HG03039 (cell line): ENCODE results near the gene PARK7.

Source experiments
- ATAC-seq: cut with Tn5 transposase; IDR thresholded peaks from one replicate; pipeline ENCODE4 v1.9.1; 2021; ENCODE audit warnings: mild to moderate bottlenecking, moderate library complexity; ENCODE audit not compliant: unreplicated experiment

PARK7 gene

DNA sequence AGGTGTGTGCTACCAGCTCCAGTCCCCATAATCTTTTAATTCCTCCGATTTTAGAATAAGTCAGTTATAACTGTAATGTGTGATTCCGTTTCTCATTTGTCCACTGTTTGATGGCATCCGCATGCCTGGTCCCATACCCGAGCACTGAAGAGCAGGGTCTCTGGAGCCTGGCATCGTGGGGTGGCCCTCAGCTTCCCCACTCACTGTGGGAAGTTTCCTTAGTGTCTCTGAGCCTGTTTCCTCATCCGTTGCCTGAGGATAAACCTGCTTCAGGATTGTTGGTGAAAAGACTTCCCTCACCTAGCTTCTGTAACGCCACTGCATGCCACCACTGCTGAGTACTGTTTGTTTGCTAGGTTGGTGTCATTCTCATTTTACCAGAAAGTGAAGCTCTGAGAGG lies 19.5 kb downstream of the PARK7 start:
- no peak for ATAC-seq

DNA sequence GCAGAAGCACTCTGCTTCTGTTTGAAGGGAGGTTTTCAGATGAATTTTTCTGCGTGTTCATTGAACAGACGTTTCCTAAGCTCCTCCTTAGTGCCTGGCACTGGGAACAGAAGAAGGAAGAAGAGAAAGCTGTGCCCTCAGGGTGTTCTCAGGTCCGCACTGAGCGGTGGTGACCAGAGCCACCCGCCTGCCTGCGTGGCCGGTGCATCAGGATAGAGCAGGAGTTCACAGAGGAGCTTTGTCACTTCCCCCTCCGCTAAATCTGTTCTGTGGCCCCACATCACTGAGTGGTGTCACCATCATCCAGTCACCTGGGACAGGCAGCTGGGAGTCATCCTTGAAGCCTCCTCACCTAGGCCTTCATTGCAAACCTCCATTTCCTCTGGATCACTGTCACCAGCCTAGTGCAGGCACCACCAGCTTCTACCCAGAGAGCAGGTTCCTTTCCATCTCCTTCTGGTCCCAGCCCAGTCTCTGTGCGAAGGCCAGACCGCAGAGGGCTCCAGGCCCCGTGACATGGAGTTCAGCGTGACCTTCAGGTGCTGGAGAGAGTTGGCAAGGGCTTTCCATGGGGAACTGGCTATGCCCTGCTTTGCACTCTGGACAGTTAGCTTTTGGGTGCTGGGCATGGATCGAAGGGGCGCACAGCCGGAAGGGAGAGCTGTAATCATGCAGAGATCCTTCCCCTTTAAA lies 21.7 kb downstream of the PARK7 start:
- ATAC-seq, result no peak

DNA sequence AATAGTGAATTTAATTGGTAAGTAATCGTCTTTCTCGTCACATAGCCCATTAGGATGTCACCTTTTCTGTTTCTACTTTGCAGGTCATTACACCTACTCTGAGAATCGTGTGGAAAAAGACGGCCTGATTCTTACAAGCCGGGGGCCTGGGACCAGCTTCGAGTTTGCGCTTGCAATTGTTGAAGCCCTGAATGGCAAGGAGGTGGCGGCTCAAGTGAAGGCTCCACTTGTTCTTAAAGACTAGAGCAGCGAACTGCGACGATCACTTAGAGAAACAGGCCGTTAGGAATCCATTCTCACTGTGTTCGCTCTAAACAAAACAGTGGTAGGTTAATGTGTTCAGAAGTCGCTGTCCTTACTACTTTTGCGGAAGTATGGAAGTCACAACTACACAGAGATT lies 23.3 kb downstream of the PARK7 start:
- ATAC-seq, result no peak

DNA sequence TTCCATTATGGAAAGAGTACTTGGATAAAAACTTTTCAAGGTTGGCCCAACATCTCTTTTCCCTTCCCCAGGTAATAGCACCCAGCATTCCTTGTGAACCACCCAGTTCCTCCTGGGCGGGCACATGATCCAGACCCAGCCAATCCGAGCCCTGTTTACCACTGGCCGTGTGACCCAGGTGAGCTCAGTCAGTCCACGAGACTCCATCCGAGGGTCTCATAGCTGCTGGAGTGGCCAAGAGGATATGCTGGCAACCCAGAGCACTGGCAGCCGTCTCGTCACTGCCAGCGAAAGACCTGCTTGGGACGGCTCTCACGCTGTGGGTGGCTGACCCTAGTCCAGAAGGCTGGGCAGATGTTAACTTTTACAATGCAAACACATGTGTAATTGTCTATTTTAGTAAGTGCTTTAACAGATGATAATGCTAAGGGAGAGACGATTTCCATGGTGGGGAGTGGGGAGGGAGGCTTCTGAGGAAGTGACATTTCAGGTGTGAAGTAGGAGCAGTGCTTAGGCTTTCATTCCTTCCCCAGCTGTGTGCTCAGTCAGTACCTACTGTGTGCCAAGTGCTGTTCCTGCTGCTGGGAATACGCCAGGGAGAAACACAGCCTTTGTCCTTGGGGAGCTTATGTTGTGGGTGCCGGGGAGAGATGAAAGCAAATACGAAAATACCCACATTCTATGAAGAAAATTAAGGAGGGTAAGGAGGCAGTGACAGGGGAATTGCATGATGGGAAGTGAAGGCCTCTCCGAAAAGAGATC lies 24.5 kb downstream of the PARK7 start:
- no peak for ATAC-seq

DNA sequence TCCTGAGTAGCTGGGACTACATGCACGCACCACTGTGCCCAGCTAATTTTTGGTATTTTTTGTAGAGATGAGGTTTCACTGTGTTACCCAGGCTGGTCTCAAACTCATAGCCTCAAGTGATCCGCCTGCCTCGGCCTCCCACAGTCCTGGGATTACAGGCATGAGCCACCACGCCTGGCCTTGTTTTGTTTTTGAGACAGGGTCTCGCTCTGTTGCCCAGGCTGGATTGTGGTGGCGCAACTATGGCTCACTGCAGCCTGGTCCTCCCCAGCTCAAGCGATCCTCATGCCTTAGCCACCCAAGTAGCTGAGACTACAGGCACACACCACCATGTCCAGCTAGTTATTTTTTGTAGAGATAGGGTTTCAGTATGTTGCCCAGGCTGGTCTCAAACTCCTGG lies 26.0 kb downstream of the PARK7 start:
- no peak for ATAC-seq

DNA sequence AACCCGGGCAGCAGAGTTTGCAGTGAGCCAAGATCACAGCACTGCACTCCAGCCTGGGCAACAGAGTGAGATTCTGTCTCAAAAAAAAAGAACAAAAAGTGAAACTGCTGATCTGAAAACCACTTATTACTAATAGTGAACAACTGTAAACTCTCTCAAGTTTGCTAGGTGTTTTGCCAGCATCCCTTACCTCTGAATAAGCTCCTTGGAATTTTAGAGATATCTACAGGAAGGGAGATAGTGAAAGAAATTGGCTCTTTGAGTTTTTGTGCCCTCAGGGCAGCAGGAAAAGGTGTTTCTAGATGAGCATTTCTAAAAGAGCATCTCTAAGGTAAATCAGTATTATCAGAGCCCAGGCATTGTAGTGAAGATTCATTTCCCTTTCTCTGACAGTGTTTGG lies 27.1 kb downstream of the PARK7 start:
- ATAC-seq, result no peak

DNA sequence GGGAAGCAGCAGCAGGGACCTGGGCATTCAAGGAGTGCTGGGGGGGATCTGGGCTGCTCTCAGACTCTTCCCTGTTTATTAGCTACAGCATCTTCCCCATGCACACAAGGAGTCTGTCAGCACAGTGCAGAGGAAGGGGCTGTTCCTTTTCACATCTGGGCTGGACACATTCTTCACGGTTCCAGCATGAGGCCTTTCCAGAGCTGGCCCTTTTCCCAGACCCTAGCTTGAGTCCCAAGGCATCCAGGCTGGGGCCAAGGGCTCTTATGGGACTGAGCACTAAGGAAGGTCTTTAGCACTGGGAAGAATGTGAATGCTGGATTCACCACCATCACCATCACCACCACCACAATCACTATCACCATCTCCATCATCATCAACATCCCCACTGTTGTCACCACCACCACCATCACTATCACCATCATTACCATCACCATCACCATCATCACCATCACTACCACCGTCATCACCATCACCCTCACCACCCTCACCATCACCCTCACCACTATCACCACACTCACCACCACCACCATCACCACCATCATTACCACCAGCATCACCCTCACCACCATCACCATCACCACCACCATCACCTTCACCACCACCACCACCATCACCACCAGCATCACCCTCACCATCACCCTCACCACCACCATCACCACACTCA lies 28.4 kb downstream of the PARK7 start:
- ATAC-seq, result no peak

DNA sequence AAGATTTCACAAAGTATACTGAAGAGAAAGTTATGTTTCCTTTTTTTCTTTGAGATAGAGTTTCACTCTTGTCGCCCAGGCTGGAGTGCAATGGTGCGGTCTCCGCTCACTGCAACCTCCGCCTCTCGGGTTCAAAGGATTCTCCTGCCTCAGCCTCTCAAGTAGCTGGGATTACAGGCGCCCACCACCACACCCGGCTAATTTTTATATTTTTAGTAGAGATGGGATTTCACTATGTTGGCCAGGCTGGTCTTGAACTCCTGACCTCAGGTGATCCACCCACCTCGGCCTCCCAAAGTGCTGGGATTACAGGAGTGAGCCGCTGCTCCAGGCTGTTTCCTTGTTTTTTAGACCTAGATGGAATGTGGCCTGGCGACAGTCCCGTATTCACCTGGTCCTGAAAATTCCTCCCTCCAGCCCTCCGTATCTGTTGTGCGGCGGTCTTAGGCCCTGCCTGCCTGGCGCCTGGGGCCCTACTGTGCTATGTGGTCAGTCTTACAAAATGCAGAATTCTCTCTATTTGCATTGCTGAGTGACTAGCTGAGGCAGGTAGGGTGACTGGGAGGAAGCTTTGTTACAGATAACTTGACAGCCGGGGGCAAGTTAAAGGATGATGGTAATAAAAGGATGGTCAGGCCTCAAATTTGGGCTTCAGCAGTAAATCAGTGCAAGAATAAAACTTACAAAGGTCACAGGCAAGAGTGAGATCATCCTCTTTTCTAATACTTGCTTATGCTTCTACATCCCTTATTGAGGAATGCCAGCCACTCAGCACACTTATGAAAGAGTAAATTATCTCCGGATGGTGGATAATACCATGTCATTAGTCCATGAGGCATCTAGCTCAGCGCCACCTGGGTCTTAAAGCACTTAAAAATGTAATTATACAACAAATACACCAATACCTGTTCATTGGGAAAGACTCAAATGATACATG lies 30.3 kb downstream of the PARK7 start:
- ATAC-seq, result no peak

DNA sequence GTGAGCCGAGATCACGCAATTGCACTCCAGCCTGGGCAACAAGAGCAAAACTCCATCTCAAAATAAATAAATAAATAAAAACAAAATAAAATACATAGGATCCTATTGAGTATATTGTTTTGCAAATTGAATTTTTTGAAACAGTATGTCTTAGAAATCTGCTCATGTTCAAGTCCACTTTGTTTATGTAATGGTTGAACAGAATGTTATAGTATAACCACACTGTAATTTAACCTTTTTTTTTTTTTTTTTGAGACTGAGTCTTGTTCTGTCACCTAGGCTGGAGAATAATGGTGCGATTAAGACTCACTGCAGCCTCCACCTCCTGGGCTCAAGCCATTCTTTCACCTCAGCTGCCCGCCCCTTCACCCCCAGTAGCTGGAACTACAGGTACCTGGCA lies 31.4 kb downstream of the PARK7 start:
- no peak for ATAC-seq

DNA sequence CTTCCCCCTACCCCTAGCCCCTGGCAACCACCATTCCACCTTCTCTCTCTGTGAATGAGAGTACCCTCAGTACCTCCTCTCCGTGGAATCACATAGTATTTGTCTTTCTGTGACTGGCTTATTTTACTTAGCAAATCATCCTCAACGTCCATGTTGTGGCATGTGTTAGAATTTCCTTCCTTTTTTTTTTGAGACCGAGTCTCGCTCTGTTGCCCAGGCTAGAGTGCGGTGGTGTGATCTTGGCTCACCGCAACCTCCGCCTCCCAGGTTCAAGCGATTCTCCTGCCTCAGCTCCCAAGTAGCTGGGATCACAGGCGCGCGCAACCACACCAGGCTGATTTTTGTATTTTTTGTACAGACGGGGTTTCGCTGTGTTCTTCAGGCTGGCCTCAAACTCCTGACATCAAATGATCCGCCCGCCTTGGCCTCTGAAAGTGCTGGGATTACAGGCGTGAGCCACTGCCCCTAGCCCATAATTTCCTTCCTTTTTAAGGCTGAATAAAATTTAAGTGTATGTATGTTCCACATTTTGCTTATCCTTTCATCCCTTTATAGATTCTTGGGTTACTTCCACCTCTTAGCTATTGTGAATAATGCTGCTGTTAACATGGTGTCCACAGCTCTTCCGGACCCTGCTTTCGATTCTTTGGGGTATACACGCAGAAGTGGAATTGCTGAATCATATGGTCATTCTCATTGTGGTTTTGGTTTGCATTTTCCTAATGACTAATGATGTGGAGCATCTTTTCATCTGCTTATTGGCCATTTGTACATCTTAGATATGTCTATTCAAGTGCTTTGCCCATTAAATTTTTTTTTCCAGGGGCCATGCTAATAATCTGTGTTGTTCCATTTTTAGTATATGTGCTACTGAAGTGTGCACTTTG lies 32.3 kb downstream of the PARK7 start:
- no peak for ATAC-seq

DNA sequence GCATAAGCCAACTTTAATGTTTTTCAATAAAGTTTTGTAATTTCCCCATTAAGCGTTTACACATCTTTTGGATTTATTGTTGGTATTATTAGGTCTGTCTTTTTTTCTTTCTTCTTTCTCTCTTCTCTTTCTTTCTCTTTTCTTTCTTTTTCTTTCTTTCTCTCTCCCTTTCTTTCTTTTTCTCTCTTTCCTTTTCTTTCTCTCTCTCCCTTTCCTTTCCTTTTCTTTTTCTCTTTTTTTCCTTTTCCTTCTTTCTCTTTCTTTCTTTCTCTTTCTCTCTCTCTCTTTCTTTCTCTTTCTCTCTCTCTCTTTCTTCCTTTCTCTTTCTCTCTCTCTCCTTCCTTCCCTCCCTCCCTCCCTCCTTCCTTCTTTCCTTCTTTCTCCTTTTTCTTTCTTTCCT lies 33.3 kb downstream of the PARK7 start:
- no peak for ATAC-seq

DNA sequence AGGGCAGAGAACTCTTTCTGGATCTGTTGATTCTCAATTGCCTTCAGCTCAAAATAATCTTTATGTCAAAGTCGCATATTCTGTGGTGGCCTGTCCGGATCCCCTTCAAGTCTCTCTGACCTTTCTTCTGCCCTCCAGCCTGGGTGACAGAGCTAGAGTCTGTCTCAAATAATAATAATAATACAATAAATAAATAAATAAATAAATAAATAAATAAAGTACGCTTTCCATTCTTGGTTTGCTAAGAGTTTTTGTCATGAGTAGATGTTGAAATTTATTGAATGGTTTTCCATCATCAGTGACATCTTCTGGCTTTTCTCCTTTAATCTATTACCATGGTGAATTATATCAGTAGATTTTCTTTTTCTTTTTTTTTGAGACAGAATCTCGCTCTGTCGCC lies 33.9 kb downstream of the PARK7 start:
- ATAC-seq, result no peak

DNA sequence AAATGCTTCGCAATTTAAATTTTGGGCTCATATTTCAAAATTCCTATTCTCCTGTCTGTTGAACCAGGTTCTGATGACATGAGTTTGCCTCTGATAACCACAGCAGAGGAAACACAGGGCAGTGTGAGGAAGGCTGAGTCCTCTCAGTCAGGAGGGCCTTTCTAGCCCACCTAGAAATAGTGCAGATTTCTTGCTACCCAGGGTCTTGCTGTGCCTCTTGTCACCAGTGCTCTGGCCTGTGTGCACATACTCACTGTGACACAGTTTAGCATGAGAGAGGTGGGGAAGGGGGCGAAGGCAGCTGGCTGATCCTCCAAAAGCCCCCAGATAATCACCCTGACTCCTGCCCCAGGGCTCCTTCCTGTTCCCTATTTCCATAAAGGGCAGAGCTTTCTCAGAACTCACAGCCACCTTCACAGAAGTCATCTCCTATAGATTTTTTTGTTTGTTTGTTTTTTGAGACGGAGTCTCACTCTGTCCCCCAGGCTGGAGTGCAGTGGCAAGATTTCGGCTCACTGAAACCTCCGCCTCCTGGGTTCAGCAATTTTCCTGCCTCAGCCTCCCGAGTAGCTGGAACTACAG lies 40.9 kb downstream of the PARK7 start:
- no peak for ATAC-seq

DNA sequence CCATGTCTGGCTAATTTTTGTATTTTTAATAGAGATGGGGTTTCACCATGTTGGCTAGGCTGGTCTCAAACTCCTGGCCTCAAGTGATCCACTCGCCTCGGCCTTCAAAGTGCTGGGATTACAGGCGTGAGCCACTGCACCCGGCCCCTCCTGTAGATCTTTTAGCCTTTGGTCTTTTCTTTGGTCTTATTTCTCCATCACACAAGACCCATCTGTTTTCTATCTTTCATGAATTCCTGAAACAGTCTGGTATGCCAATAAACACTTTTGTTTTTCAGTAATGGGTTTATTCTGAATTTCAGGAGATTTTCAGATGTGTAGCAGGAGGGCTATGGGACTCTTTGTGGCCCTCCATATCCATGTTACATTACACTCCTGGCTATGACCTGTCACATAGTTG lies 41.4 kb downstream of the PARK7 start:
- no peak for ATAC-seq

DNA sequence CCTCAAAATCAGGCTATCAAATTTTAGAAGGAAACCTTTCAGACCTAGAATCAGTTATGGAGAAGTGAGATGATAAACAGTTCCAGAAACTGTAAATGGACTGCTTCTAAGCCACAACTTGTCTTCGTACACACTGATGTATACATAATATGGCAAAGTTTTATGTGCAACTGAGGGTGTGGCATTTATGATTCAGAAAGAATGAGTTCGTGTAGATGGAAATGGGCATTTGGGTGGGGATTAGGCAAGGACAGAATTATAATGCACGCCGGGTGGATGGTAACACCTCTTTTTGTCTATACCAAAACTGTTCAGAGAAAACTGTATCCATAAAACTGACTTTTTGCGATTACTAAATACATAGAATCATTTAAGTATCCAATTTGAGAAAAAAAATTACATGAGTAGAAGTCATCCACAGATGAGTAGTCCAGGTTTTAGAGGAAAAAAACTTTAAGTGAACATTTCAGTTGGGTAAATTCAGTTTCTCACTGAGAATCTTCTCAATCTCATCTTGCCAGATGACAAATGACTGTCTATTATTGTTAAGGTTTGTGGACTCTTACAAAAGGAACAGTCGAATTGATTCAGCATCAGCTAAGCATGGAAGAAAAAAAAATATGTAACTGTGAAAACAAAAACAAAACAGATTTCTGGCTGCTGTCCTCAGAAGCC lies 42.1 kb downstream of the PARK7 start:
- no peak for ATAC-seq

DNA sequence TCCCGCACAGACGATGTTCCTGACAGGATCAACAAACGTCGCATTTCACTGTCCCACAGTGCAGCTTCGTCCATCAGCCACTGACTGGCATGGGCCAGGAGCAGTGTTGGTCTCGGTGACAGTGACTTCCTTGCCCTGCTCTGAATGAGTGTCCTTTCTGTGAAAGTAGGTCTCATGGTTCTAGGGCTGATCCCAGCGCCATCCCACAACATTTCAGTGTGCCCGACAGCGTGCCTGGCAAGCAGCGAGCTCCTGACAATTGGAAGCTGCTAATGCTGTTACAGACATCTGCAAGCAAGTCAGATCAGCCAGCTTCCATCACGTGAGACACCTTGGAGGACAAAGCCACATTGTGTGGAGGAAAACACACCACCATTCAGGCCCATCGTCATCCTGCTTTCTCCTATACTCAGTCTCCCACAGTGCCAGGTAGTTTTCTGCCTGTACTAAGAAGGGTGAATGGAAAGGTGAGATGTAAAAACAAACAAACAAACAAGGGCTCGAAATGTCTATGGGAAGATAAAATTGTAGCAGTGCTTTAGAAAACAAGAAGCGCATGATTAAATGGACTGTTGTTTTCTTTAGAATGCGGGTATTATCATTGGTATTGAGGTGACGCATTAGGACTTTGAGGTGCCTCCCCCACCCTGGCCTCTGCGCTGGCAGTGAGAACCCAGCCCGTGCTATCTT lies 42.7 kb downstream of the PARK7 start:
- ATAC-seq, result no peak

DNA sequence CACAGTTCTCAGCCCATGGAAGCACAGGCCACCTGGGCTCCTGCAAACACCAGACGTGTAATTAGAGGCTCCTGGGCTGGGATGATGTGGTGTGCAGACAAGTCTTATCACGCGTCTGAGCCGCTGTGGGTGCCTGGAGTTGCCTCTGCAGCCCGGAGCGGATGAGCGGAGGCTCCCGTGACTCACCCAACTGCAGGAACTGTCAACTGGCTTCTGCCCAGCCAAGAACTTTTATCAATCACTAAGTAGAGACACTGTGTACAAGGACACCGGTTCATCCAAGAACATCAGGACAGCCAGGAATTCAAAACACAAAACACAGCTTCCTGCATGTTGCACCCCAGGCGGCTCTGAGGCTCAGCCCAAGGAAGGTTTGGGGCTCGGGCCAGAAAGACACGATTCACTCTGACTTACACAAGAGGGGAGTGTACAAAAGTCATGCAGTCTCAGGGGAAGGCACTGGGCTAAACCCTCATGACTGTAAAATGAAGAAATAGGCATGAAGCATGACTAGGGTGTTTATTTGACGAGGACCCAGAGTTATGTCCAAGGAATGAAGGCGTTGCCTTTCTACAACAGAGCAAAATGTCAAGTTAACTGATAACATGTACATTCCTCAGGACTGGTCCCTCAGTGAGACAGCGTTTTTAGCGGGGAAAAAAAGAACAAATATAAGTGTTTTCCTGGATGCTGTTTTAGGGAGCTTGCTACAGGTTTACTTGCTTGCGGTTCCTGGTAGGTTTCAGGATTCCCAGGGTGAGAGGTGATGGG lies 43.5 kb downstream of the PARK7 start:
- no peak for ATAC-seq
